ENCODE data around the gene GALC. TPM values are rescaled to one million over a fixed set of nuclear protein-coding genes. Genes with fewer than 3 reads are reported as not detected.

The GALC gene
- total RNA-seq, 2 donors from 2014 or later = 14.9 to 17.7 TPM

- peaks cover 6 to 18% of the 10 kb centered on the region in 2 donors for H3K36me3 Mint-ChIP-seq
- DNase-seq (ENCODE audit: low spot score in 2 of 2) (peak in 1 of 2 donors; percentile 62), ATAC-seq (peak in 1 of 2 donors; percentile 53)
- H3K9me3 Mint-ChIP-seq = peaks cover 0 to 4% of the 10 kb centered on the region in 2 donors
- H3K27ac Mint-ChIP-seq = peak overlapping the region; percentile 66 to 95
These were observed 2.0 kb upstream of the GALC start for GRCh38 chr14:87994974-87995373.

GRCh38 chr14:87992346-87992717 is 650 bp downstream of the GALC start:
- peak overlapping the region; percentile 95 to 97 for H3K27ac Mint-ChIP-seq
- DNase-seq (ENCODE audit: low spot score in 2 of 2) (no peak), ATAC-seq (peak; percentile 4 to 27)
- H3K36me3 Mint-ChIP-seq = peaks cover 6 to 18% of the 10 kb centered on the region in 2 donors
- H3K9me3 Mint-ChIP-seq = peaks cover 0 to 4% of the 10 kb centered on the region in 2 donors

GRCh38 chr14:87990682-87991081 is 2.3 kb downstream of the GALC start:
- H3K36me3 Mint-ChIP-seq = peaks cover 6 to 12% of the 10 kb centered on the region in 2 donors
- peaks cover 0 to 4% of the 10 kb centered on the region in 2 donors for H3K9me3 Mint-ChIP-seq
- no peak for ATAC-seq
- DNase-seq (ENCODE audit: low spot score in 2 of 2) = no peak
- no peak overlapping the region for H3K27ac Mint-ChIP-seq

- H3K9me3 Mint-ChIP-seq = peaks cover 0 to 4% of the 10 kb centered on the region in 2 donors
- H3K27ac Mint-ChIP-seq = peak overlapping the region in 1 of 2 donors; percentile 5
- peaks cover 6 to 11% of the 10 kb centered on the region in 2 donors for H3K36me3 Mint-ChIP-seq
- DNase-seq (ENCODE audit: low spot score in 2 of 2) = no peak
- ATAC-seq = no peak
These were observed 3.1 kb downstream of the GALC start for GRCh38 chr14:87989956-87990299.

GRCh38 chr14:87989221-87989955 is 3.6 kb downstream of the GALC start:
- ATAC-seq (no peak), DNase-seq (ENCODE audit: low spot score in 2 of 2) (no peak)
- Mint-ChIP-seq H3K36me3 (peaks cover 6 to 7% of the 10 kb centered on the region in 2 donors), H3K9me3 (no peaks in the 10 kb centered on the region), H3K27ac (peak overlapping the region in 1 of 2 donors; percentile 5)

GRCh38 chr14:87979689-87980088 is 13.3 kb downstream of the GALC start:
- H3K9me3 Mint-ChIP-seq = peaks cover 0 to 3% of the 10 kb centered on the region in 2 donors
- DNase-seq (ENCODE audit: low spot score in 2 of 2) (no peak), ATAC-seq (no peak)
- no peak overlapping the region for H3K27ac Mint-ChIP-seq
- peaks cover 8 to 9% of the 10 kb centered on the region in 2 donors for H3K36me3 Mint-ChIP-seq

GRCh38 chr14:87975636-87976035 is 17.3 kb downstream of the GALC start:
- no peak for ATAC-seq
- Mint-ChIP-seq H3K27ac (no peak overlapping the region), H3K9me3 (peaks cover 0 to 3% of the 10 kb centered on the region in 2 donors), H3K36me3 (peaks cover 4% of the 10 kb centered on the region in 2 donors)
- DNase-seq (ENCODE audit: low spot score in 2 of 2) = no peak

- DNase-seq (ENCODE audit: low spot score in 2 of 2) (no peak), ATAC-seq (no peak)
- Mint-ChIP-seq H3K9me3 (no peaks in the 10 kb centered on the region), H3K36me3 (no peaks in the 10 kb centered on the region), H3K27ac (no peak overlapping the region)
These were observed 22.0 kb downstream of the GALC start for GRCh38 chr14:87971010-87971409.

GRCh38 chr14:87967496-87967895 is 25.5 kb downstream of the GALC start:
- peaks cover 5% of the 10 kb centered on the region in 2 donors for H3K36me3 Mint-ChIP-seq
- no peaks in the 10 kb centered on the region for H3K9me3 Mint-ChIP-seq
- H3K27ac Mint-ChIP-seq = no peak overlapping the region
- DNase-seq (ENCODE audit: low spot score in 2 of 2) = no peak
- ATAC-seq = no peak

- no peak overlapping the region for H3K27ac Mint-ChIP-seq
- no peak for ATAC-seq
- peaks cover 7 to 9% of the 10 kb centered on the region in 2 donors for H3K36me3 Mint-ChIP-seq
- no peaks in the 10 kb centered on the region for H3K9me3 Mint-ChIP-seq
- DNase-seq (ENCODE audit: low spot score in 2 of 2) = no peak
These were observed 26.2 kb downstream of the GALC start for GRCh38 chr14:87966816-87967215.

- H3K9me3 Mint-ChIP-seq = peaks cover 3 to 5% of the 10 kb centered on the region in 2 donors
- no peak overlapping the region for H3K27ac Mint-ChIP-seq
- DNase-seq (ENCODE audit: low spot score in 2 of 2) (no peak), ATAC-seq (no peak)
- H3K36me3 Mint-ChIP-seq = peaks cover 25 to 34% of the 10 kb centered on the region in 2 donors
These were observed 31.7 kb downstream of the GALC start for GRCh38 chr14:87961246-87961645.

GRCh38 chr14:87960013-87960787 is 32.8 kb downstream of the GALC start:
- DNase-seq (ENCODE audit: low spot score in 2 of 2) = no peak
- peaks cover 25 to 34% of the 10 kb centered on the region in 2 donors for H3K36me3 Mint-ChIP-seq
- peaks cover 3 to 5% of the 10 kb centered on the region in 2 donors for H3K9me3 Mint-ChIP-seq
- no peak overlapping the region for H3K27ac Mint-ChIP-seq
- ATAC-seq = no peak

GRCh38 chr14:87955501-87955900 is 37.5 kb downstream of the GALC start:
- Mint-ChIP-seq H3K9me3 (peaks cover 3 to 5% of the 10 kb centered on the region in 2 donors), H3K27ac (no peak overlapping the region), H3K36me3 (peaks cover 12 to 18% of the 10 kb centered on the region in 2 donors)
- ATAC-seq = no peak
- DNase-seq (ENCODE audit: low spot score in 2 of 2) = no peak

- peak in 1 of 2 donors; percentile 52 for ATAC-seq
- peak overlapping the region in 1 of 2 donors; percentile 16 for H3K27ac Mint-ChIP-seq
- H3K9me3 Mint-ChIP-seq = no peaks in the 10 kb centered on the region
- H3K36me3 Mint-ChIP-seq = no peaks in the 10 kb centered on the region
- no peak for DNase-seq (ENCODE audit: low spot score in 2 of 2)
These were observed 40.5 kb downstream of the GALC start for GRCh38 chr14:87952307-87953094.

- Mint-ChIP-seq H3K27ac (no peak overlapping the region), H3K36me3 (peaks cover 0 to 5% of the 10 kb centered on the region in 2 donors), H3K9me3 (no peaks in the 10 kb centered on the region)
- no peak for ATAC-seq
- DNase-seq (ENCODE audit: low spot score in 2 of 2) = no peak
These were observed 47.9 kb downstream of the GALC start for GRCh38 chr14:87944987-87945604.

GRCh38 chr14:87940894-87941293 is 52.1 kb downstream of the GALC start:
- Mint-ChIP-seq H3K36me3 (peaks cover 0 to 5% of the 10 kb centered on the region in 2 donors), H3K9me3 (no peaks in the 10 kb centered on the region), H3K27ac (peak overlapping the region in 1 of 2 donors; percentile 34)
- ATAC-seq (no peak), DNase-seq (ENCODE audit: low spot score in 2 of 2) (no peak)

Data from activated naive CD4-positive, alpha-beta T cell treated with anti-CD3 and anti-CD28 coated beads, Interleukin-2, amount 50 U/mL, for 72 hours (primary cell).